HEK293T (cell line): ENCODE results near the gene LARGE1.

Experiments used
- CTCF ChIA-PET: fragments of 350-600 bp; formaldehyde crosslinking; extraction: SDS; loops from one replicate; lab custom pipeline; 2021; ENCODE audit warnings: antibody characterized with exemption, inconsistent platforms; lab: Yijun Ruan, JAX
- POLR2A ChIA-PET: fragments of 350-600 bp; formaldehyde crosslinking; extraction: SDS; loops from one replicate; lab custom pipeline; 2020; ENCODE audit warnings: antibody characterized with exemption, inconsistent platforms; lab: Yijun Ruan, JAX
- DNase-seq: peaks from one replicate; pipeline ENCODE4 v3.0.0; 2012; ENCODE audit warnings: mixed read lengths; ENCODE audit errors: extremely low spot score
- BHLHE40 ChIP-seq: fragments of 450-650 bp; IDR thresholded peaks from 2 replicates; pipeline ENCODE4 v1.6.1; 2016; ENCODE audit warnings: mild to moderate bottlenecking, moderate library complexity, borderline replicate concordance
- CTBP1 ChIP-seq: fragments of 450-650 bp; IDR thresholded peaks from 2 replicates; pipeline ENCODE4 v1.6.1; 2016; ENCODE audit warnings: borderline replicate concordance
- ELF4 ChIP-seq: fragments of 450-650 bp; IDR thresholded peaks from 2 replicates; pipeline ENCODE4 v1.6.1; 2017; ENCODE audit warnings: antibody characterized with exemption
- FOXA1 ChIP-seq: fragments of 450-650 bp; IDR thresholded peaks from 2 replicates; pipeline ENCODE4 v1.6.1; 2016; ENCODE audit warnings: mild to moderate bottlenecking
- FOXK2 ChIP-seq: fragments of 450-650 bp; IDR thresholded peaks from 2 replicates; pipeline ENCODE4 v1.6.1; 2016; ENCODE audit warnings: mild to moderate bottlenecking
- FOXM1 ChIP-seq: fragments of 450-650 bp; IDR thresholded peaks from 2 replicates; pipeline ENCODE4 v1.6.1; 2017; ENCODE audit warnings: mild to moderate bottlenecking, borderline replicate concordance
- HDGF ChIP-seq: fragments of 450-650 bp; IDR thresholded peaks from 2 replicates; pipeline ENCODE4 v1.6.1; 2017; ENCODE audit warnings: antibody characterized with exemption, borderline replicate concordance
- L3MBTL2 ChIP-seq: fragments of 450-650 bp; conservative IDR thresholded peaks from 2 replicates; pipeline ENCODE4 v1.6.1; 2016; ENCODE audit warnings: mild to moderate bottlenecking
- LEF1 ChIP-seq: fragments of 450-650 bp; IDR thresholded peaks from 2 replicates; pipeline ENCODE4 v1.6.1; 2017; ENCODE audit warnings: mild to moderate bottlenecking, borderline replicate concordance
- NFRKB ChIP-seq: fragments of 450-650 bp; IDR thresholded peaks from 2 replicates; pipeline ENCODE4 v1.6.1; 2016; ENCODE audit warnings: mild to moderate bottlenecking, moderate library complexity
- PKNOX1 ChIP-seq: fragments of 450-650 bp; IDR thresholded peaks from 2 replicates; pipeline ENCODE4 v1.6.1; 2016
- SP1 ChIP-seq: fragments of 450-650 bp; IDR thresholded peaks from 2 replicates; pipeline ENCODE4 v1.6.1; 2017
- SUZ12 ChIP-seq: fragments of 450-650 bp; IDR thresholded peaks from 2 replicates; pipeline ENCODE4 v1.6.1; 2016; ENCODE audit warnings: mild to moderate bottlenecking
- TARDBP ChIP-seq: fragments of 450-650 bp; IDR thresholded peaks from 2 replicates; pipeline ENCODE4 v1.6.1; 2016
- ZNF384 ChIP-seq: fragments of 450-650 bp; IDR thresholded peaks from 2 replicates; pipeline ENCODE4 v1.6.1; 2016

The LARGE1 gene

GRCh38 chr22:33726294-33726734, 194.0 kb downstream of the LARGE1 start:
- TF ChIP-seq FOXK2, result no peak
- no peak for TF ChIP-seq FOXA1
- TF ChIP-seq ELF4, result no peak
- no peak for DNase-seq
- CTCF ChIA-PET, result interaction anchor here (0.5 kb wide), 1 partner anchor 36 kb away, joined by 3 read pairs; no protein-coding TSS in a partner anchor
- POLR2A ChIA-PET, result no interaction called here

GRCh38 chr22:33723915-33724314, 196.4 kb downstream of the LARGE1 start:
- CTCF ChIA-PET, result no interaction called here
- DNase-seq, result no peak
- POLR2A ChIA-PET, result no interaction called here
- no peak for TF ChIP-seq FOXA1
- no peak for TF ChIP-seq TARDBP
- no peak for TF ChIP-seq PKNOX1
- no peak for TF ChIP-seq ZNF384
- TF ChIP-seq L3MBTL2, result no peak
- TF ChIP-seq BHLHE40, result no peak

- no peak for DNase-seq
- CTCF ChIA-PET, result interaction anchor here (0.8 kb wide), 1 partner anchor 16 kb away, joined by 3 read pairs; no protein-coding TSS in a partner anchor
- POLR2A ChIA-PET, result no interaction called here
- TF ChIP-seq CTBP1, result no peak
- TF ChIP-seq SP1, result no peak
- no peak for TF ChIP-seq TARDBP
- TF ChIP-seq L3MBTL2, result no peak
Measured at GRCh38 chr22:33722816-33723215, 197.5 kb downstream of the LARGE1 start.

- TF ChIP-seq FOXM1 (no peak), TARDBP (no peak), NFRKB (no peak), BHLHE40 (no peak), SUZ12 (no peak), PKNOX1 (no peak), L3MBTL2 (no peak), ELF4 (no peak), ZNF384 (no peak), SP1 (no peak), FOXA1 (no peak)
- POLR2A ChIA-PET, result no interaction called here
- DNase-seq, result no peak
- CTCF ChIA-PET, result no interaction called here
Measured at GRCh38 chr22:33720166-33720878, 200.0 kb downstream of the LARGE1 start.

GRCh38 chr22:33717694-33718396, 202.4 kb downstream of the LARGE1 start:
- DNase-seq, result no peak
- ChIA-PET POLR2A (no interaction called here), CTCF (no interaction called here)
- TF ChIP-seq LEF1, result no peak
- TF ChIP-seq SUZ12, result no peak
- no peak for TF ChIP-seq PKNOX1
- TF ChIP-seq FOXA1, result no peak
- no peak for TF ChIP-seq SP1

GRCh38 chr22:33715237-33715985, 204.9 kb downstream of the LARGE1 start:
- DNase-seq, result no peak
- CTCF ChIA-PET, result no interaction called here
- TF ChIP-seq NFRKB, result no peak
- TF ChIP-seq HDGF, result no peak
- no peak for TF ChIP-seq TARDBP
- TF ChIP-seq FOXK2, result no peak
- no peak for TF ChIP-seq ELF4
- no peak for TF ChIP-seq ZNF384
- TF ChIP-seq LEF1, result no peak
- no peak for TF ChIP-seq PKNOX1
- POLR2A ChIA-PET, result no interaction called here
